ENCODE measurements around the gene PCNX1. TPM values are rescaled to one million over a fixed set of nuclear protein-coding genes. Genes with fewer than 3 reads are reported as not detected.
A peak's percentile ranks its signal among the peaks of the same experiment; 100 is the strongest.

Gene PCNX1
- total and polyA plus RNA-seq, 9 of the 15 experiments (the other 6 are each of a cell fraction or from before 2014, with no cell fraction given) = 0.30 to 4.5 (median 2.3) TPM

DNA sequence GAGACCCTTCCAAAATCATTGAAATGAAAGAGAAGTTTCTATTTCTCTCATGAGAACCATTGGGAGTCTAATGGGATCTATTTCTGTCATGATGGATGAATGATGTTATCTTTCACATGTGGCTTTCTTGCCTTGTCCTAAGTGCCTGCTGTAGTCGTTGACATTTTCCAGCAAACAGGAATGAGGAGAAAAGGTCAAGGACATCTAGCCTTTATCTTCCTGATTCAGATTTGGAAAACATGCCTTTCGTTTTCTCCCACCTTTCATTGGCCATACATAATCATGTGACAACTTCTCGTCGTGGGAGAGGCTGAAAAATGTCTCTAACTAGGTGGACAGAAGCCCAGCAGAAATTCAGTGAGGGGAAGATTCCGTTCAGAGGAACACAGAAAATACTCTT, 94.5 kb downstream of the PCNX1 start:
- in situ Hi-C loops (cut with MboI) = no loop called here
- H3K27ac ChIP-seq (ENCODE audit: extremely low read depth, low read depth, low read length) = no peak overlapping the region
- H3K4me2 ChIP-seq (ENCODE audit: insufficient read depth, low read length) = peak overlapping the region; percentile 45
- H3K36me3 ChIP-seq (ENCODE audit: control insufficient read depth, insufficient read depth, low read length) = no peaks in the 10 kb centered on the region
- H3K4me3 ChIP-seq = no peak overlapping the region
- intact Hi-C loops (cut with micrococcal nuclease) = no loop called here
- WGBS (ENCODE audit: insufficient coverage, low coverage, missing lambda C conversion rate) = 7% methylated on average over 5 of the region's 5 CpGs
- H3K79me2 ChIP-seq (ENCODE audit: control insufficient read depth, insufficient read depth, low read length) = no peaks in the 10 kb centered on the region
- no peak overlapping the region for H3K9ac ChIP-seq (ENCODE audit: insufficient read depth in 1 of 2, low read depth in 2 of 2, low read length in 2 of 2)
- peak overlapping the region; percentile 77 for H2AFZ ChIP-seq (ENCODE audit: low read depth, low read length)
- ATAC-seq = no peak
- H3K9me3 ChIP-seq (replicated peaks; ENCODE audit: control insufficient read depth, insufficient read depth, low read depth, low read length) = no peaks in the 10 kb centered on the region
- FAIRE-seq = no peak
- ChIA-PET POLR2A (no interaction called here), CTCF (ENCODE audit: low intra/inter-chr PET ratio) (no interaction called here)
- DNase-seq (ENCODE audit: extremely low read depth in 1 of 4, low spot score in 3 of 4) = peak in 3 of 4 experiments; percentile 1 to 5 (median 3)
- BruUV-seq (replicated peaks) = no TSS peak
- H3K9me1 ChIP-seq (ENCODE audit: control insufficient read depth, insufficient read depth, low read length) = no peaks in the 10 kb centered on the region
- H3K27me3 ChIP-seq (ENCODE audit: control insufficient read depth in 2 of 2, insufficient read depth in 2 of 2, low read length in 2 of 2) = no peaks in the 10 kb centered on the region
- H3K4me1 ChIP-seq (replicated peaks in 1 of 2; ENCODE audit: control insufficient read depth in 2 of 2, insufficient read depth in 2 of 2, low read length in 2 of 2) = no peaks in the 10 kb centered on the region
- no peaks in the 10 kb centered on the region for H4K20me1 ChIP-seq (replicated peaks; ENCODE audit: control insufficient read depth, insufficient read depth, low read length)
- TF ChIP-seq SREBF1 (IDR thresholded peaks at IDR 0.05; ENCODE audit: borderline replicate concordance, low read depth, low read length) (no peak), MTA1 (IDR thresholded peaks at IDR 0.05; ENCODE audit: borderline replicate concordance) (no peak), LEF1 (IDR thresholded peaks at IDR 0.05) (no peak), MEIS2 (IDR thresholded peaks at IDR 0.05; ENCODE audit: partially characterized antibody) (peak; percentile 12), ATF1 (CRISPR knock-in tag; IDR thresholded peaks at IDR 0.05) (no peak), ATF1 (tag; IDR thresholded peaks at IDR 0.05) (no peak), GTF2F1 (IDR thresholded peaks at IDR 0.05; ENCODE audit: low read depth, low read length) (no peak), PCBP1 (IDR thresholded peaks at IDR 0.05; ENCODE audit: low read depth, low read length, poor library complexity, severe bottlenecking) (no peak), MEF2D (tag; conservative IDR thresholded peaks at IDR 0.05; ENCODE audit: low read depth) (no peak), ZNF76 (CRISPR knock-in tag; IDR thresholded peaks at IDR 0.05; ENCODE audit: borderline replicate concordance) (no peak), STAT5A (IDR thresholded peaks at IDR 0.05; ENCODE audit: borderline replicate concordance, low read length) (no peak), MED1 (CRISPR knock-in tag; IDR thresholded peaks at IDR 0.05; ENCODE audit: borderline replicate concordance) (no peak), TOE1 (IDR thresholded peaks at IDR 0.05; ENCODE audit: borderline replicate concordance) (peak; percentile 23; the same call in 1 of the 2 replicates), TOE1 (CRISPR knock-in tag; IDR thresholded peaks at IDR 0.05; ENCODE audit: borderline replicate concordance, low read depth) (no peak), TBP (optimal IDR thresholded peaks at IDR 0.05; ENCODE audit: low read depth, low read length) (no peak), RBM15 (IDR thresholded peaks at IDR 0.05; ENCODE audit: insufficient read depth, low read length) (no peak), RBM39 (optimal IDR thresholded peaks at IDR 0.05; ENCODE audit: low read depth, low read length) (no peak), NBN (IDR thresholded peaks at IDR 0.05; ENCODE audit: low read depth) (no peak), ZNF134 (CRISPR knock-in tag; conservative IDR thresholded peaks at IDR 0.05) (no peak)
- TF ChIP-seq, protein P1, sequence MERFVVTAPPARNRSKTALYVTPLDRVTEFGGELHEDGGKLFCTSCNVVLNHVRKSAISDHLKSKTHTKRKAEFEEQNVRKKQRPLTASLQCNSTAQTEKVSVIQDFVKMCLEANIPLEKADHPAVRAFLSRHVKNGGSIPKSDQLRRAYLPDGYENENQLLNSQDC (CRISPR knock-in tag; IDR thresholded peaks at IDR 0.05) = no peak
- TF ChIP-seq, protein P2, sequence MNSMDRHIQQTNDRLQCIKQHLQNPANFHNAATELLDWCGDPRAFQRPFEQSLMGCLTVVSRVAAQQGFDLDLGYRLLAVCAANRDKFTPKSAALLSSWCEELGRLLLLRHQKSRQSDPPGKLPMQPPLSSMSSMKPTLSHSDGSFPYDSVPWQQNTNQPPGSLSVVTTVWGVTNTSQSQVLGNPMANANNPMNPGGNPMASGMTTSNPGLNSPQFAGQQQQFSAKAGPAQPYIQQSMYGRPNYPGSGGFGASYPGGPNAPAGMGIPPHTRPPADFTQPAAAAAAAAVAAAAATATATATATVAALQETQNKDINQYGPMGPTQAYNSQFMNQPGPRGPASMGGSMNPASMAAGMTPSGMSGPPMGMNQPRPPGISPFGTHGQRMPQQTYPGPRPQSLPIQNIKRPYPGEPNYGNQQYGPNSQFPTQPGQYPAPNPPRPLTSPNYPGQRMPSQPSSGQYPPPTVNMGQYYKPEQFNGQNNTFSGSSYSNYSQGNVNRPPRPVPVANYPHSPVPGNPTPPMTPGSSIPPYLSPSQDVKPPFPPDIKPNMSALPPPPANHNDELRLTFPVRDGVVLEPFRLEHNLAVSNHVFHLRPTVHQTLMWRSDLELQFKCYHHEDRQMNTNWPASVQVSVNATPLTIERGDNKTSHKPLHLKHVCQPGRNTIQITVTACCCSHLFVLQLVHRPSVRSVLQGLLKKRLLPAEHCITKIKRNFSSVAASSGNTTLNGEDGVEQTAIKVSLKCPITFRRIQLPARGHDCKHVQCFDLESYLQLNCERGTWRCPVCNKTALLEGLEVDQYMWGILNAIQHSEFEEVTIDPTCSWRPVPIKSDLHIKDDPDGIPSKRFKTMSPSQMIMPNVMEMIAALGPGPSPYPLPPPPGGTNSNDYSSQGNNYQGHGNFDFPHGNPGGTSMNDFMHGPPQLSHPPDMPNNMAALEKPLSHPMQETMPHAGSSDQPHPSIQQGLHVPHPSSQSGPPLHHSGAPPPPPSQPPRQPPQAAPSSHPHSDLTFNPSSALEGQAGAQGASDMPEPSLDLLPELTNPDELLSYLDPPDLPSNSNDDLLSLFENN (IDR thresholded peaks at IDR 0.05; ENCODE audit: low read depth in 2 of 2, low read length in 2 of 2) = no peak
- TF ChIP-seq, protein P3, sequence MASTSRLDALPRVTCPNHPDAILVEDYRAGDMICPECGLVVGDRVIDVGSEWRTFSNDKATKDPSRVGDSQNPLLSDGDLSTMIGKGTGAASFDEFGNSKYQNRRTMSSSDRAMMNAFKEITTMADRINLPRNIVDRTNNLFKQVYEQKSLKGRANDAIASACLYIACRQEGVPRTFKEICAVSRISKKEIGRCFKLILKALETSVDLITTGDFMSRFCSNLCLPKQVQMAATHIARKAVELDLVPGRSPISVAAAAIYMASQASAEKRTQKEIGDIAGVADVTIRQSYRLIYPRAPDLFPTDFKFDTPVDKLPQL (IDR thresholded peaks at IDR 0.05; ENCODE audit: extremely low read depth, insufficient read length) = no peak
